ENCODE measurements around the gene LYL1.

LYL1 gene

GRCh38 chr19:13104848-13105711, 2.4 kb upstream of the LYL1 start:
- DNase-seq (ENCODE audit: low read depth): no peak

- DNase-seq (ENCODE audit: low read depth): no peak
Observed at GRCh38 chr19:13104360-13104847, 1.7 kb upstream of the LYL1 start.

GRCh38 chr19:13103581-13104359, 1.1 kb upstream of the LYL1 start:
- no peak for DNase-seq (ENCODE audit: low read depth)

GRCh38 chr19:13102416-13102665, 317 bp downstream of the LYL1 start:
- no peak for DNase-seq (ENCODE audit: low read depth)

GRCh38 chr19:13101590-13102415, 855 bp downstream of the LYL1 start:
- DNase-seq (ENCODE audit: low read depth): no peak

GRCh38 chr19:13100841-13101589, 1.6 kb downstream of the LYL1 start:
- DNase-seq (ENCODE audit: low read depth): no peak

GRCh38 chr19:13100031-13100588, 2.5 kb downstream of the LYL1 start:
- DNase-seq (ENCODE audit: low read depth): peak; percentile 61

- DNase-seq (ENCODE audit: low read depth): peak; percentile 57
Observed at GRCh38 chr19:13099073-13099999, 3.3 kb downstream of the LYL1 start.

GRCh38 chr19:13098277-13099072, 4.2 kb downstream of the LYL1 start:
- no peak for DNase-seq (ENCODE audit: low read depth)

GRCh38 chr19:13097463-13098258, 5.0 kb downstream of the LYL1 start:
- DNase-seq (ENCODE audit: low read depth): no peak

GRCh38 chr19:13097033-13097462, 5.6 kb downstream of the LYL1 start:
- DNase-seq (ENCODE audit: low read depth): no peak

GRCh38 chr19:13095934-13096927, 6.4 kb downstream of the LYL1 start:
- no peak for DNase-seq (ENCODE audit: low read depth)

GRCh38 chr19:13095393-13095784, 7.3 kb downstream of the LYL1 start:
- DNase-seq (ENCODE audit: low read depth): no peak

GRCh38 chr19:13094771-13095392, 7.8 kb downstream of the LYL1 start:
- no peak for DNase-seq (ENCODE audit: low read depth)

- no peak for DNase-seq (ENCODE audit: low read depth)
Observed at GRCh38 chr19:13094106-13094504, 8.6 kb downstream of the LYL1 start.

- peak; percentile 68 for DNase-seq (ENCODE audit: low read depth)
Observed at GRCh38 chr19:13093407-13094105, 9.1 kb downstream of the LYL1 start.

Data from activated T-cell treated with anti-CD3 and anti-CD28 coated beads for 24 hours (primary cell).